ENCODE data around the gene TPPP3.
A peak's percentile ranks its signal among the peaks of the same experiment; 100 is the strongest.

TPPP3 gene

GRCh38 chr16:67398546-67399217 is 5.4 kb upstream of the TPPP3 start:
- DNase-seq (ENCODE audit: insufficient read length, low spot score) = no peak
- TF ChIP-seq PAX5 (IDR thresholded peaks at IDR 0.05; ENCODE audit: insufficient read depth, low read length, severe bottlenecking) = no peak
- TF ChIP-seq SPI1 (IDR thresholded peaks at IDR 0.05; ENCODE audit: low read depth, low read length) = no peak
- no peak for TF ChIP-seq POU2F2 (IDR thresholded peaks at IDR 0.05; ENCODE audit: low read depth, low read length)
- no peak for TF ChIP-seq POLR2A (IDR thresholded peaks at IDR 0.05; ENCODE audit: low read depth, low read length)
- TF ChIP-seq POLR2AphosphoS5 (IDR thresholded peaks at IDR 0.05; ENCODE audit: low read depth, low read length) = no peak
- no peak for TF ChIP-seq TAF1 (IDR thresholded peaks at IDR 0.05; ENCODE audit: low read depth, low read length)
- FAIRE-seq = no peak

- no peak for TF ChIP-seq POLR2AphosphoS5 (IDR thresholded peaks at IDR 0.05; ENCODE audit: low read depth, low read length)
- no peak for TF ChIP-seq POLR2A (IDR thresholded peaks at IDR 0.05; ENCODE audit: low read depth, low read length)
- no peak for TF ChIP-seq TAF1 (IDR thresholded peaks at IDR 0.05; ENCODE audit: low read depth, low read length)
- no peak for TF ChIP-seq SPI1 (IDR thresholded peaks at IDR 0.05; ENCODE audit: low read depth, low read length)
- TF ChIP-seq PAX5 (IDR thresholded peaks at IDR 0.05; ENCODE audit: insufficient read depth, low read length, severe bottlenecking) = no peak
- no peak for TF ChIP-seq POU2F2 (IDR thresholded peaks at IDR 0.05; ENCODE audit: low read depth, low read length)
- FAIRE-seq (no peak), DNase-seq (ENCODE audit: insufficient read length, low spot score) (no peak)
Measured at GRCh38 chr16:67397812-67398545, 4.7 kb upstream of the TPPP3 start.

- DNase-seq (ENCODE audit: insufficient read length, low spot score) = no peak
- TF ChIP-seq PAX5 (IDR thresholded peaks at IDR 0.05; ENCODE audit: insufficient read depth, low read length, severe bottlenecking) (no peak), POLR2AphosphoS5 (IDR thresholded peaks at IDR 0.05; ENCODE audit: low read depth, low read length) (no peak), POLR2A (IDR thresholded peaks at IDR 0.05; ENCODE audit: low read depth, low read length) (no peak), SPI1 (IDR thresholded peaks at IDR 0.05; ENCODE audit: low read depth, low read length) (no peak), POU2F2 (IDR thresholded peaks at IDR 0.05; ENCODE audit: low read depth, low read length) (no peak), TAF1 (IDR thresholded peaks at IDR 0.05; ENCODE audit: low read depth, low read length) (no peak)
- no peak for FAIRE-seq
Measured at GRCh38 chr16:67397036-67397801, 3.9 kb upstream of the TPPP3 start.

- no peak for FAIRE-seq
- DNase-seq (ENCODE audit: insufficient read length, low spot score) = no peak
- no peak for TF ChIP-seq POU2F2 (IDR thresholded peaks at IDR 0.05; ENCODE audit: low read depth, low read length)
- TF ChIP-seq SPI1 (IDR thresholded peaks at IDR 0.05; ENCODE audit: low read depth, low read length) = no peak
- TF ChIP-seq POLR2AphosphoS5 (IDR thresholded peaks at IDR 0.05; ENCODE audit: low read depth, low read length) = no peak
- TF ChIP-seq POLR2A (IDR thresholded peaks at IDR 0.05; ENCODE audit: low read depth, low read length) = no peak
Measured at GRCh38 chr16:67396159-67397035, 3.1 kb upstream of the TPPP3 start.

- TF ChIP-seq POLR2AphosphoS5 (IDR thresholded peaks at IDR 0.05; ENCODE audit: low read depth, low read length) = no peak
- FAIRE-seq = no peak
- DNase-seq (ENCODE audit: insufficient read length, low spot score) = no peak
Measured at GRCh38 chr16:67395458-67396158, 2.3 kb upstream of the TPPP3 start.

- no peak for TF ChIP-seq SPI1 (IDR thresholded peaks at IDR 0.05; ENCODE audit: low read depth, low read length)
- TF ChIP-seq POLR2A (IDR thresholded peaks at IDR 0.05; ENCODE audit: low read depth, low read length) = no peak
- no peak for TF ChIP-seq PAX5 (IDR thresholded peaks at IDR 0.05; ENCODE audit: insufficient read depth, low read length, severe bottlenecking)
- TF ChIP-seq POLR2AphosphoS5 (IDR thresholded peaks at IDR 0.05; ENCODE audit: low read depth, low read length) = no peak
- no peak for TF ChIP-seq POU2F2 (IDR thresholded peaks at IDR 0.05; ENCODE audit: low read depth, low read length)
- TF ChIP-seq TAF1 (IDR thresholded peaks at IDR 0.05; ENCODE audit: low read depth, low read length) = no peak
- no peak for FAIRE-seq
Measured at GRCh38 chr16:67395105-67395457, 1.8 kb upstream of the TPPP3 start.

GRCh38 chr16:67394155-67395104 is 1.1 kb upstream of the TPPP3 start:
- no peak for DNase-seq (ENCODE audit: insufficient read length, low spot score)
- TF ChIP-seq SPI1 (IDR thresholded peaks at IDR 0.05; ENCODE audit: low read depth, low read length) (peak; percentile 58; the same call in 1 of the 2 replicates), POU2F2 (IDR thresholded peaks at IDR 0.05; ENCODE audit: low read depth, low read length) (no peak), POLR2AphosphoS5 (IDR thresholded peaks at IDR 0.05; ENCODE audit: low read depth, low read length) (no peak), PAX5 (IDR thresholded peaks at IDR 0.05; ENCODE audit: insufficient read depth, low read length, severe bottlenecking) (no peak), POLR2A (IDR thresholded peaks at IDR 0.05; ENCODE audit: low read depth, low read length) (no peak), TAF1 (IDR thresholded peaks at IDR 0.05; ENCODE audit: low read depth, low read length) (no peak)
- no peak for FAIRE-seq

More at GRCh38 chr16:67395105-67395457, 1.8 kb upstream of the TPPP3 start:
- DNase-seq (ENCODE audit: insufficient read length, low spot score) = no peak

- TF ChIP-seq POU2F2 (IDR thresholded peaks at IDR 0.05; ENCODE audit: low read depth, low read length) (no peak), POLR2A (IDR thresholded peaks at IDR 0.05; ENCODE audit: low read depth, low read length) (no peak), POLR2AphosphoS5 (IDR thresholded peaks at IDR 0.05; ENCODE audit: low read depth, low read length) (no peak), SPI1 (IDR thresholded peaks at IDR 0.05; ENCODE audit: low read depth, low read length) (no peak), PAX5 (IDR thresholded peaks at IDR 0.05; ENCODE audit: insufficient read depth, low read length, severe bottlenecking) (no peak), TAF1 (IDR thresholded peaks at IDR 0.05; ENCODE audit: low read depth, low read length) (no peak)
- DNase-seq (ENCODE audit: insufficient read length, low spot score) (no peak), FAIRE-seq (no peak)
Measured at GRCh38 chr16:67393788-67394154, 473 bp upstream of the TPPP3 start.

Data from GM12891 (cell line).